DMS53 treated with DMSO at 0.1 percent for 48 hours (cell line): ENCODE data around the gene CTXN1.
"Not testable (repeated sequence)": the region's sequence is repeated elsewhere in the genome, so short reads cannot be mapped to it uniquely, and the experiment has no call there.

Source experiments
- DNase-seq: peaks from one replicate; lab custom pipeline; 2025; ENCODE audit not compliant: unreplicated experiment; lab: John Stamatoyannopoulos, UW

Gene CTXN1

GRCh38 chr19:7902796-7903243 lies 23.1 kb downstream of the CTXN1 start:
- no peak for DNase-seq

DNA sequence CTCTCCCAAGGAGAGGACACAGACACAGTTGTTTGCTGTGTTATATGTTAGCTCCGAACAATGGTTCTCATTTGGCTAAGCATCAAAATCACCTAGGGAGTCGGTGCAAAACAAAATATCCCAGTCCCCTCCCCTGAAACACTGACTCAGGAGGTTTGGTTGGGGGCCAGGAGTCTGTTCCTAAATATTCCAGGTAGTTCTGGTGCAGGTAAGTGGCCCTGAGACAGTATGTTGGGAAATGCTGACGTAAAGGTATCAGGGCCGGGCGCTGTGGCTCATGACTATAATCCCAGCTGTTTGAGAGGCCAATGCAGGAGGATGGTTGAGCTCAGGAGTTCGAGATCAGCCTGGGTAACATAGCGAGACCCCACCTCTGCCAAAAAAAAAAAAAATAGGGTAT lies 24.6 kb downstream of the CTXN1 start:
- no peak for DNase-seq

GRCh38 chr19:7900931-7901330 lies 25.0 kb downstream of the CTXN1 start:
- no peak for DNase-seq

GRCh38 chr19:7900401-7900870 lies 25.5 kb downstream of the CTXN1 start:
- DNase-seq: no peak

DNA sequence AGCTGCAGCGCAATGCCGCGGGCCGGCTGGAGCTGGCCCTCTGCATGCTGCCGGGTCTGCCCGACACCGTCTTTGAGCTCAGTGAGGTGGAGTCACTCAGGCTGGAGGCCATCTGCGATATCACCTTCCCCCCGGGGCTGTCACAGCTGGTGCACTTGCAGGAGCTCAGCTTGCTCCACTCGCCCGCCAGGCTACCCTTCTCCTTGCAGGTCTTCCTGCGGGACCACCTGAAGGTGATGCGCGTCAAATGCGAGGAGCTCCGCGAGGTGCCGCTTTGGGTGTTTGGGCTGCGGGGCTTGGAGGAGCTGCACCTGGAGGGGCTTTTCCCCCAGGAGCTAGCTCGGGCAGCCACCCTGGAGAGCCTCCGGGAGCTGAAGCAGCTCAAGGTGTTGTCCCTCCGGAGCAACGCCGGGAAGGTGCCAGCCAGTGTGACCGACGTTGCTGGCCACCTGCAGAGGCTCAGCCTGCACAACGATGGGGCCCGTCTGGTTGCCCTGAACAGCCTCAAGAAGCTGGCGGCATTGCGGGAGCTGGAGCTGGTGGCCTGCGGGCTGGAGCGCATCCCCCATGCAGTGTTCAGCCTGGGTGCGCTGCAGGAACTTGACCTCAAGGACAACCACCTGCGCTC lies 26.1 kb downstream of the CTXN1 start:
- DNase-seq: no peak

DNA sequence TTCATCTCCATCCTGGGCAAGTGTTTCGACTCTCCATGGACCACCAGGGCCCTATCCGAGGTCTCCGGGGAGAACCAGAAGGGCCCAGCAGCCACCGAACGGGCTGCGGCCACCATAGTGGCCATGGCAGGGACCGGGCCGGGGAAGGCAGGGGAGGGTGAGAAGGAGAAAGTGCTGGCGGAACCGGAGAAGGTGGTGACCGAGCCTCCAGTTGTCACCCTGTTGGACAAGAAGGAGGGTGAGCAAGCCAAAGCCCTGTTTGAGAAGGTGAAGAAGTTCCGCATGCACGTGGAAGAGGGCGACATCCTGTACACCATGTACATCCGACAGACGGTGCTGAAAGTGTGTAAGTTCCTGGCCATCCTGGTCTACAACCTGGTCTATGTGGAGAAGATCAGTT lies 27.0 kb downstream of the CTXN1 start:
- DNase-seq: no peak

- DNase-seq: no peak
Observed at GRCh38 chr19:7897292-7897691, 28.6 kb downstream of the CTXN1 start.

GRCh38 chr19:7895565-7895964 lies 30.4 kb downstream of the CTXN1 start:
- no peak for DNase-seq

DNA sequence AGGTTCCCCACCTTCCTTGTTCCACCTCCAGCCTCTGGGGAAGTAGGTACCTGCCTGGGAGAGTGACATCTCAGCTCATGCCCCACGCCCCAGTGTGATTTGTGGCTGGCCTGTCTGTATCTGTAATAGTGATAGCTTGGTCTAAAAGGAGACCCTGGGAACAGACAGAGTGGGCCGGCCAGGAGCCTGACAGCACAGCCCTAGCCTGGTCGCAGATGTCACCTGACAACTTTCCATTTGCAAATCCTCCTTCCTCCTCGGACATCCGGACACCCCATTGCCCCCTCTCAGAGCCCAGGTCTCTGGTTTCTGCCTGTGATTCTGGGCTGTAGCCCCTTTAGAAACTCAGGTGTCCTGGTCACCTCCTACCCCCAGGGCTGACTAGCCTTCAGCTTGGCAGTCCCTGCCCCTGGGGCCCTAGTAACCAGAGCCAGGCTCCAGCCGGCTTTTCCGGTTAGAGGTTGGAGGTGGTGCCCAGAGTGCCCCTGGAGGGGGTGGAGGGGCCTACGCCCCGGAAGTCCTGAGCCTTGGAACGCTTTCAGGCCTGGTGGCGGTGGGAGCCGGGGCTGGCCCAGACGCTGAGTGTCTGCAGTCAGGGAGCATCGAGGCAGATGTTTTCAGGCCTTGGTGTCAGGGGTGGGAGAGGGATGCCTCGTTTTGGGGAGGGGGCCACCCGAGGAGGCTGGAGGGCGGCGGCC lies 31.2 kb downstream of the CTXN1 start:
- no peak for DNase-seq

DNA sequence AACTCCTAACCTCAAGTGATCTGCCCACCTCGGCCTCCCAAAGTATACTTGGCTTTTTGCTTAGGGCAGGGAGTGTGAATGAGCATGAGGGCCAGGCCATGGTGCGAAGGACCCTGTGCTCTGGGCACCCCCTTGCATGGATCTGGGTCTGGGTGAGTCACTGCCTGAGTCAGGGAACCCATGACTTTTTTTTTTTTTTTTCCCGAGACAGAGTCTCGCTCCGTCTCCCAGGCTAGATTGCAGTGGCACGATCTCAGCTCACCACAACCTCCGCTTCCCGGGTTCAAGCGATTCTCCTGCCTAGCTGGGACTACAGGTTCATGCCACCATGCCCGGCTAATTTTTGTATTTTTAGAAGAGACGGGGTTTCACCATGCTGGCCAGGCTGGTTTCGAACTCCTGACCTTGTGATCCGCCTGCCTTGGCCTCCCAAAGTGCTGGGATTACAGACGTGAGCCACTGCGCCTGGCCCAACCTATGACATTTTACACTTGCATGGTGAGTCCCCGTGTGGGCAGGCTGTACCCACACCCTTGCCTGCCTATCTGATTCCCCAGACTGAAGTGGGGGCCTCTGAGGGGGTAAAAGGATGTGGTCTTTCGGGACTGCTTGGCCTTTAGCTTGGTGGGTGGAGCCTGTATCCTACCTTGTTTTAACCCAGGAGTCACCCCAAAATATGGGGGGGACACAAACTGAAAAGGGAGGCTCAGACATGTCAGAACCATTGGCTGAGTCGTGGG lies 32.4 kb downstream of the CTXN1 start:
- not testable (repeated sequence) for DNase-seq

- DNase-seq: no peak
Observed at GRCh38 chr19:7888826-7889217, 37.1 kb downstream of the CTXN1 start.

DNA sequence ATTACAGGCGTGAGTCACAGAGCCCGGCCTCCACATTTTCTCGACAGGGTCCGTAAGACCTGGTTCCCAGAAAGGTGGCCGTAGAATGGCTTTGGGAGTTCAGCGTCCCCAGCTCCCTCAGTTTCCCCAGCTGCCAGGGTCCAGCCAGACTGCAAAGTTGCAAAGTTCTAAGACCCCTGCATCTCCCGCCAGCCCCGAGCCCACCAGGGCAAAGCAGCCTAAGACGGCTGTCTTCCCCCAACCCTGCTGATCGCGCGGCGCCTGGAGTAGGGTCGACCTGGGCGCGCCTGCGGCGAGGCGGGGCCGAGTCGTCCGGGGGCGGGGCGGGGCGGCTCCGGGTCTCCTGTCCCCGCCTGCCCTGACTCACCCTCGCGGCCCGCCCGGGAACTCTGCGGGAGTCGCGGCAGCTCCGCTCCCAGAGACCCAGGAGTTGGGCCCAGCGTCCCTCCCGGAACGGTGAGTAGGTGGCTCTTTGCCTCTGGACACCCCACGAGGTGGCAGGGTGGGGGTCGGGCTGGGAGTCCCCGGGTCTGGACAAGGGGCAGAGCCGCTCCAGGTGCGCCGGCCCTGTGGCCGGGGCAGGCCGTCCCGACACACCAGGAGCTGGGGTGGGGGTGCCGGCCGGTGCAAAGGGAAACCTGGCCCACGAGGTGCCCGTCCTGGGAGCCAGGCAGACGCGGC lies 37.6 kb downstream of the CTXN1 start, which contains the start of gene LRRC8E:
TSS of gene LRRC8E (plus strand) at position 366 of the 681 bp plus-strand sequence. CDS start 7,094 bp downstream, outside the sequence.
- DNase-seq: peak; percentile 11

DNA sequence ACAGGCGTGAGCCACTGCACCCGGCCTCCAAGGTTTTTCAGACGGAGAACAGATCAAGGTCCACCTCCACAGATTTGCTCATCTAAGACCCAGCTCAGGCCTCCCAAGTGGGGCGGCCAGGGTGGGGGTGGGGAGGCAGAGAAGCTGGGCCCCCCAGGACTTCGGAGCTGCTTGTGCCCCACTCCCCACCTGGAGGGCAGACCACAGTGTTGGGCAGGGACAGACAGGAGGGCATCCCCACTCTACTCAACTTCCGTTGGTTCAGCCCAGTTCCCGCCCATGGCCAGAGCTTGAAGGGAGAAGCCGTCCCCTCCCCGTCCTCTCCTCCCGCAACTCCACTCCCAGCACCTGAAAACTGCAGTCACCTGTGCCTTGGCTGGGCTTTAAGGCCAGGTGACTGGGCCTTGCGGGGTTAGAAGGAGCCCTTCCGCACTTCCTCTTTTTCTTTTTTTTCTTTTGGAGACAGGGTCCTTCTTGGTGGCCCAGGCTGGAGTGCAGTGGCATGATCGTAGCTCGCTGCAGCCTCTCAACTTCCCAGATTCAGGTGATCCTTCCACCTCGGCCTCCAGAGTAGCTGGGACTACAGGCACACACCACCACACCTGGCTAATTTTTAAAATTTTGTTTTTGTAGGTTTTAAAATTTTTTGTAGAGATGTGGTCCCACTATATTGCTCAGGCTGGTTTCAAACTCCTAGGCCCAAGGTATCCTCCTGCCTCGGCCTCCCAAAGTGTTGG lies 38.4 kb downstream of the CTXN1 start:
- DNase-seq: no peak

- DNase-seq: no peak
Observed at GRCh38 chr19:7885818-7886217, 40.1 kb downstream of the CTXN1 start.

DNA sequence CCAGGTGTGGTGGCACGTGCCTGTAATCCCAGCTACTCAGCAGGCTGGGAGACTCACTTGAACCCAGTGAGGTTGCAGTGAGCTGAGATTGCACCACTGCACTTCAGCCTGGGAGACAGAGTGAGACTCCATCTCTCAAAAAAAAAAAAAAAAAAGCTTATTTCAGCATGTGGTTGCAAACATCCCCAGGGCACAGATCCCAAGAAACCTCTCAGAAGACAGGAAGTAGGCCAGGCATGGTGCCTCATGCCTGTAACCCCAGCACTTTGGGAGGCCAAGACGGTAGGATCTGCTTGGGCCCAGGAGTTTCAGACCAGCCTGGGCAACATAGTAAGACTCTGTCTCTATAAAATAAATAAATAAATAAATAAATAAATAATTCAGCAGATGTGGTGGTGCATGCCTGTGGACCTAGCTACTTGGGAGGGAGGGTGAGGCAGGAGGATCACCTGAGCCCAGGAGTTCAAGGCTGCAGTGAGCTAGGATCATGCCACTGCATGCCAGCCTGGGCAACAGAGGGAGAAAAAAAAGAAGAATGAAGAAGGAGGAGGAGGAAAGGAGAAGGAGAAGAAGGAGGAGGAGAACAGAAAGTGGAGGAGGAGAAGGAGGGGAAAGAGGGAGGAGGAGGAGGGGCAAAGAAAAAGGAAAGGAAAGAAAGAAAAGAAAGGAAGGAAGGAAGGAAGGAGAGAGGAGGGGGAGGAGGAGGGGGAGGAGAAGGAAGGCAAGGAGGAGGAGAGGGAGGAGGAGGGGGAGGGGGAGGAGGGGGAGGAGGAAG lies 42.0 kb downstream of the CTXN1 start:
- no peak for DNase-seq

DNA sequence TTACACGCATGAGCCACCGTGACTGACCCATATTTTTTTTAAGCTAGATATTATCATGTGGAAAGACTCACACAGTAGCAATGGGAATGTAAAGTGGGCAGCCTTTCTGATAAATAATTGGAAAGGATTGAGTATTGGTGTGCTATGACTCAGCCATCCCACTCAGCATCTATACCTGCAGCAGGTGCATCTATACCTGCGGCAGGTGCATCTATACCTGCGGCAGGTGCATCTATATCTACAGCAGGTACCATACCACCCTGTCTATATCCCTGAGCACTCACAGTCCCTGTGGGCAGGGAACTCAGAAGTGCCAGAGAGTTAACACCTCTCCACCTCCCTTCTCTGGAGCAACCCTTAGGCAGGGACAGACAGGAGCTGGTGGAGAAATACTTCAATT lies 42.8 kb downstream of the CTXN1 start:
- DNase-seq: peak; percentile 26

- DNase-seq: no peak
Observed at GRCh38 chr19:7881910-7882309, 44.0 kb downstream of the CTXN1 start.

DNA sequence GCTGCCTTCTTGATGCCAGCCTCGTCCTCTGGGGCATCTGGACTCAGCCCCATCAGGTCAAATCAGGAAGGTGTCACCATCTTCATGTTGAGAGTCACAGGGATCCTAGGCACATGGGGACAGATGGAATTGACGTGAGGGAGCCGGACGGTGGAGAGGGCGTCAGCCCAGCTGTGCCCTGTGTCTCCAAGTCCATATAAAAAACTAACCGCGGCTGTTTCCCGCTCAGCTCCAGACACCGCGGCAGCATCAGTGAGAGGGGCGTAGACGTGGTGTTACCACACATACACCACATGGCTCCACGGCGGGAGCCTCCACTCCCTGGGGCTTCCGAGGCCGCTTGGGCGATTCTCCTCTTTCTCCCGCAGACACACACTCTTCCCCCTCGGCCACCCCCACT lies 46.1 kb downstream of the CTXN1 start:
- no peak for DNase-seq

GRCh38 chr19:7879111-7879807 lies 46.7 kb downstream of the CTXN1 start:
- DNase-seq: no peak
